IMR-90 (cell line): ENCODE results near the gene GOLGA3. TPM values are rescaled to one million over a fixed set of nuclear protein-coding genes. Genes with fewer than 3 reads are reported as not detected.

Experiments
- ATAC-seq: fragments of 200-7000 bp; cut with Tn5 transposase; 2 replicates; pipeline ENCODE4 v1.9.1; 2020; ENCODE audit warnings: low read depth, mild to moderate bottlenecking, moderate library complexity
- BruUV-seq: library from RNA; stranded (reverse); fragments of 400-500 nt; replicated peaks from 2 replicates; lab custom pipeline; 2021; lab: Mats Ljungman, UMichigan
- CTCF ChIA-PET: fragments of 300-600 bp; formaldehyde crosslinking; extraction: SDS; loops from one replicate; lab custom pipeline; 2021; ENCODE audit warnings: antibody characterized with exemption; lab: Yijun Ruan, JAX
- POLR2A ChIA-PET: fragments of 300-600 bp; sonication (Branson Sonifier 250); formaldehyde crosslinking; loops from one replicate; lab custom pipeline; 2022; ENCODE audit warnings: antibody characterized with exemption; ENCODE audit not compliant: unreplicated experiment; lab: Charles Lee
- DNase-seq: peaks from one replicate; pipeline ENCODE4 v3.0.0; 2013
- H2AFZ ChIP-seq: replicated peaks from 2 replicates; pipeline ENCODE3; 2013; ENCODE audit warnings: low read length, mild to moderate bottlenecking; ENCODE audit not compliant: poor library complexity
- H2AK5ac ChIP-seq: 2 replicates; pipeline ENCODE4 v1.6.1; 2013; ENCODE audit warnings: low read depth, low read length, inconsistent platforms
- H2AK9ac ChIP-seq: replicated peaks from 2 replicates; pipeline ENCODE3; 2013; ENCODE audit warnings: mild to moderate bottlenecking, low read depth, low read length, moderate library complexity; ENCODE audit not compliant: poor library complexity
- H2BK120ac ChIP-seq: 2 replicates; pipeline ENCODE4 v1.6.1; 2013; ENCODE audit warnings: low read depth, low read length, inconsistent platforms
- H2BK15ac ChIP-seq: 3 replicates; pipeline ENCODE4 v1.6.1; 2013; ENCODE audit warnings: low read depth, low read length, inconsistent platforms
- H2BK20ac ChIP-seq: 2 replicates; pipeline ENCODE4 v1.6.1; 2013; ENCODE audit warnings: low read depth, mild to moderate bottlenecking, inconsistent platforms, low read length, moderate library complexity
- H2BK5ac ChIP-seq: 2 replicates; pipeline ENCODE4 v1.6.1; 2013; ENCODE audit warnings: mild to moderate bottlenecking, low read depth, low read length, inconsistent platforms; ENCODE audit not compliant: poor library complexity, severe bottlenecking
- H3K14ac ChIP-seq: replicated peaks from 2 replicates; pipeline ENCODE4 v1.6.1; 2013; ENCODE audit warnings: low read depth, low read length, inconsistent platforms
- H3K18ac ChIP-seq: 2 replicates; pipeline ENCODE4 v1.6.1; 2013; ENCODE audit warnings: low read depth, low read length, control low read depth
- H3K23ac ChIP-seq: 2 replicates; pipeline ENCODE4 v1.6.1; 2013; ENCODE audit warnings: low read depth, low read length, inconsistent platforms
- H3K27ac ChIP-seq: 2 replicates; pipeline ENCODE4 v1.5.1; 2013; ENCODE audit warnings: mild to moderate bottlenecking, control low read depth, low read length; ENCODE audit not compliant: insufficient read depth
- H3K27me3 ChIP-seq: 2 replicates; pipeline ENCODE4 v1.6.1; 2013; ENCODE audit warnings: low read length; ENCODE audit not compliant: control insufficient read depth, insufficient read depth
- H3K36me3 ChIP-seq: 2 replicates; pipeline ENCODE4 v1.6.1; 2013; ENCODE audit warnings: low read length, mixed read lengths; ENCODE audit not compliant: control insufficient read depth, insufficient read depth
- H3K4ac ChIP-seq: 2 replicates; pipeline ENCODE4 v1.6.1; 2013; ENCODE audit warnings: low read depth, low read length, inconsistent platforms
- H3K4me1 ChIP-seq: 2 replicates; pipeline ENCODE4 v1.6.1; 2013; ENCODE audit warnings: low read length, mixed read lengths; ENCODE audit not compliant: control insufficient read depth, insufficient read depth
- H3K4me2 ChIP-seq: 2 replicates; pipeline ENCODE4 v1.6.1; 2013; ENCODE audit warnings: low read depth, mild to moderate bottlenecking, control low read depth, low read length, moderate library complexity
- H3K4me3 ChIP-seq: 2 replicates; pipeline ENCODE4 v1.5.1; 2013; ENCODE audit warnings: low read depth, mild to moderate bottlenecking, control low read depth, low read length, moderate library complexity; ENCODE audit not compliant: insufficient read depth
- H3K56ac ChIP-seq: 2 replicates; pipeline ENCODE4 v1.6.1; 2013; ENCODE audit warnings: low read length, inconsistent platforms; ENCODE audit not compliant: insufficient read depth; ENCODE audit errors: extremely low read depth
- H3K79me1 ChIP-seq, 2 experiments: 2 replicates each; pipeline ENCODE4 v1.6.1; 2013; ENCODE audit warnings: low read length in 2 of 2, inconsistent platforms in 1 of 2, low read depth in 1 of 2
- H3K9ac ChIP-seq: 2 replicates; pipeline ENCODE4 v1.6.1; 2013; ENCODE audit warnings: low read depth, low read length, control low read depth
- H3K9me1 ChIP-seq: 2 replicates; pipeline ENCODE4 v1.6.1; 2013; ENCODE audit warnings: low read length, inconsistent platforms; ENCODE audit not compliant: insufficient read depth
- H3K9me3 ChIP-seq: 2 replicates; pipeline ENCODE4 v1.6.1; 2013; ENCODE audit warnings: low read length; ENCODE audit not compliant: control insufficient read depth, insufficient read depth
- H4K20me1 ChIP-seq: 2 replicates; pipeline ENCODE4 v1.6.1; 2013; ENCODE audit warnings: low read length, inconsistent platforms; ENCODE audit not compliant: insufficient read depth
- H4K5ac ChIP-seq: 2 replicates; pipeline ENCODE4 v1.6.1; 2013; ENCODE audit warnings: mild to moderate bottlenecking, low read depth, low read length, control low read depth
- H4K8ac ChIP-seq, 2 experiments: 2 replicates each; pipeline ENCODE4 v1.6.1; 2013; ENCODE audit warnings: low read depth in 2 of 2, low read length in 2 of 2, control low read depth in 1 of 2, inconsistent platforms in 1 of 2
- H4K91ac ChIP-seq: 2 replicates; pipeline ENCODE4 v1.6.1; 2013; ENCODE audit warnings: low read depth, low read length, inconsistent platforms; ENCODE audit not compliant: insufficient read depth
- BHLHE40 ChIP-seq: fragments of 150-350 bp; IDR thresholded peaks from 2 replicates; pipeline ENCODE4 v1.6.1; 2016; ENCODE audit warnings: mild to moderate bottlenecking, low read depth, low read length
- CEBPB ChIP-seq: IDR thresholded peaks from 2 replicates; pipeline ENCODE4 v1.6.1; 2012; ENCODE audit warnings: low read depth, low read length, improper control_type of control experiment
- CHD1 ChIP-seq: IDR thresholded peaks from 2 replicates; pipeline ENCODE4 v1.6.1; 2012; ENCODE audit warnings: low read depth, low read length, improper control_type of control experiment
- FOS ChIP-seq: fragments of 150-350 bp; IDR thresholded peaks from 2 replicates; pipeline ENCODE4 v1.6.1; 2016; ENCODE audit warnings: low read depth, low read length
- MAFK ChIP-seq: IDR thresholded peaks from 2 replicates; pipeline ENCODE4 v1.6.1; 2012; ENCODE audit warnings: low read depth, low read length, improper control_type of control experiment
- MAZ ChIP-seq: IDR thresholded peaks from 2 replicates; pipeline ENCODE4 v1.6.1; 2012; ENCODE audit warnings: low read depth, mild to moderate bottlenecking, low read length, improper control_type of control experiment, moderate library complexity, borderline replicate concordance
- MXI1 ChIP-seq: IDR thresholded peaks from 2 replicates; pipeline ENCODE4 v1.6.1; 2012; ENCODE audit warnings: low read depth, mild to moderate bottlenecking, low read length, moderate library complexity, borderline replicate concordance
- NFE2L2 ChIP-seq: fragments of 150-350 bp; IDR thresholded peaks from 2 replicates; pipeline ENCODE4 v1.6.1; 2016; ENCODE audit warnings: low read depth, mild to moderate bottlenecking, low read length
- POLR2A ChIP-seq: IDR thresholded peaks from 2 replicates; pipeline ENCODE4 v1.6.1; 2012; ENCODE audit warnings: mild to moderate bottlenecking, low read depth, low read length
- RAD21 ChIP-seq: IDR thresholded peaks from 2 replicates; pipeline ENCODE4 v1.6.1; 2012; ENCODE audit warnings: low read length, improper control_type of control experiment
- RCOR1 ChIP-seq: IDR thresholded peaks from 2 replicates; pipeline ENCODE4 v1.6.1; 2012; ENCODE audit warnings: mild to moderate bottlenecking, low read length, improper control_type of control experiment; ENCODE audit not compliant: insufficient replicate concordance
- RFX5 ChIP-seq: IDR thresholded peaks from 2 replicates; pipeline ENCODE4 v1.8.0; 2012; ENCODE audit warnings: low read depth, mild to moderate bottlenecking, low read length, moderate library complexity
- SMC3 ChIP-seq: fragments of 150-350 bp; IDR thresholded peaks from 2 replicates; pipeline ENCODE4 v1.6.1; 2016; ENCODE audit warnings: low read depth, mild to moderate bottlenecking, antibody characterized with exemption, low read length, moderate library complexity
- WGBS, 2 experiments: methylation state at CpG; one replicate each; pipeline versions ENCODE4 v1.1.5 to v1.1.7; 2013; ENCODE audit warnings: missing lambda C conversion rate in 2 of 2; ENCODE audit not compliant: insufficient read length in 1 of 2; ENCODE audit errors: extremely low coverage in 2 of 2; 5-methylcytosine and 5-hydroxymethylcytosine counted together
- dilution Hi-C: fragments of 300-500 bp; cut with HindIII; formaldehyde crosslinking; loops from one replicate; pipeline ENCODE4 v1.14.3; 2018; ENCODE audit warnings: low sequenced_read_pairs; ENCODE audit not compliant: unreplicated experiment
- in situ Hi-C: fragments of 300-500 bp; cut with MboI; formaldehyde crosslinking; loops from 3 replicates; pipeline ENCODE4 v1.14.3; 2019; ENCODE audit warnings: low sequenced_read_pairs, inconsistent platforms, mixed read lengths
- intact Hi-C: fragments of 100-400 bp; cut with micrococcal nuclease; formaldehyde crosslinking; loops from 2 replicates; pipeline ENCODE4 v1.10.0; 2022
- polyA plus RNA-seq, 3 experiments: library from polyadenylated mRNA; depleted of rRNA; stranded (reverse); fragments of >200 nt; gene quantifications; 2 replicates each; pipeline ENCODE4 v1.2.3, GENCODE V29; 2012; ENCODE audit warnings: low replicate concordance in 1 of 3
- total RNA-seq: library from RNA; depleted of rRNA; stranded (reverse); fragments of >200 nt; gene quantifications from 2 replicates; pipeline ENCODE4 v1.2.3, GENCODE V29; 2012
- TF ChIP-seq, protein P1 (sequence below): fragments of 150-350 bp; IDR thresholded peaks from 2 replicates; pipeline ENCODE4 v1.6.1; 2017; ENCODE audit warnings: mild to moderate bottlenecking, antibody characterized with exemption, low read length, low read depth
- TF ChIP-seq, protein P2 (sequence below): fragments of 150-350 bp; IDR thresholded peaks from 2 replicates; pipeline ENCODE4 v1.6.1; 2016; ENCODE audit warnings: low read depth, mild to moderate bottlenecking, low read length, moderate library complexity, borderline replicate concordance
- TF ChIP-seq, protein P3 (sequence below): conservative IDR thresholded peaks from 2 replicates; pipeline ENCODE4 v1.5.1; 2012; ENCODE audit warnings: mild to moderate bottlenecking, low read depth, low read length, improper control_type of control experiment

The GOLGA3 gene
- total and polyA plus RNA-seq, 2 of the 4 experiments (the other 2 are of a cell fraction) = 39.6 to 99.8 TPM

DNA sequence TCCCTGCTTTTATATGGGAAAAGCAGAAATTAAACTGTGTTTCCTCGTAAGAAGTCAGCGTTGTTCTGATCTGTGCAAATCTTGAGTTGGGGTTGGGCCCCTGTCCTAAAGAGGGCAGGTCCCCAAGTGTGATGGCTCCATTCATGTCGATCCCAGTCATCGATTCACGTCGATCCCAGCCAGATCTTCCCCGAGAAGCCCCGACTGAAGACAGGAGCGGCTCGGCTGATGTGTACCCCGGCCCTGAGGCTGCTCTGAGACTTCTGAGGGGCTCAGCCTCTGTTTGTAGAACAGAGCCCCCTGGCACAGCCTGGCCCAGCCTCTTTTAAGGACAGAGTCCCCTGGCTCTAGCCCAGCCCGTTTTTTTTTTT is 108.7 kb downstream of the GOLGA3 start:
- Histone ChIP-seq H3K9me3 (no peaks in the 10 kb centered on the region), H4K8ac (no peak overlapping the region), H2AK5ac (no peak overlapping the region), H2AK9ac (no peak overlapping the region), H2BK15ac (no peak overlapping the region), H3K23ac (no peak overlapping the region), H3K4me1 (no peaks in the 10 kb centered on the region), H3K18ac (no peak overlapping the region), H2AFZ (no peak overlapping the region), H3K9me1 (no peaks in the 10 kb centered on the region), H2BK120ac (no peak overlapping the region), H3K79me1 (peaks cover 17 to 39% of the 10 kb centered on the region in 2 experiments), H3K56ac (no peak overlapping the region), H2BK20ac (no peak overlapping the region), H3K27ac (no peak overlapping the region), H3K9ac (no peak overlapping the region), H4K20me1 (peaks cover 26% of the 10 kb centered on the region), H3K4ac (no peak overlapping the region), H4K91ac (no peak overlapping the region), H3K4me3 (no peak overlapping the region), H2BK5ac (no peak overlapping the region), H4K5ac (no peak overlapping the region), H3K36me3 (peaks cover 59% of the 10 kb centered on the region), H3K14ac (no peak overlapping the region), H3K4me2 (no peak overlapping the region), H3K27me3 (no peaks in the 10 kb centered on the region)
- POLR2A ChIA-PET = no interaction called here
- dilution Hi-C loops = no loop called here
- WGBS, 2 experiments = 82% methylated on average over 2 of the region's 12 CpGs; no CpG with 5 or more reads in 1 of the 2 experiments
- no peak for ATAC-seq
- intact Hi-C loops = no loop called here
- in situ Hi-C loops = no loop called here
- CTCF ChIA-PET = no interaction called here
- TF ChIP-seq RAD21 = no peak
- no peak for TF ChIP-seq FOS
- no peak for TF ChIP-seq BHLHE40
- TF ChIP-seq MAFK = no peak
- TF ChIP-seq RFX5 = no peak
- TF ChIP-seq MAZ = no peak
- TF ChIP-seq MXI1 = no peak
- TF ChIP-seq, protein P1, sequence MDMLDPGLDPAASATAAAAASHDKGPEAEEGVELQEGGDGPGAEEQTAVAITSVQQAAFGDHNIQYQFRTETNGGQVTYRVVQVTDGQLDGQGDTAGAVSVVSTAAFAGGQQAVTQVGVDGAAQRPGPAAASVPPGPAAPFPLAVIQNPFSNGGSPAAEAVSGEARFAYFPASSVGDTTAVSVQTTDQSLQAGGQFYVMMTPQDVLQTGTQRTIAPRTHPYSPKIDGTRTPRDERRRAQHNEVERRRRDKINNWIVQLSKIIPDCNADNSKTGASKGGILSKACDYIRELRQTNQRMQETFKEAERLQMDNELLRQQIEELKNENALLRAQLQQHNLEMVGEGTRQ = no peak
- no peak for TF ChIP-seq RCOR1
- TF ChIP-seq, protein P2, sequence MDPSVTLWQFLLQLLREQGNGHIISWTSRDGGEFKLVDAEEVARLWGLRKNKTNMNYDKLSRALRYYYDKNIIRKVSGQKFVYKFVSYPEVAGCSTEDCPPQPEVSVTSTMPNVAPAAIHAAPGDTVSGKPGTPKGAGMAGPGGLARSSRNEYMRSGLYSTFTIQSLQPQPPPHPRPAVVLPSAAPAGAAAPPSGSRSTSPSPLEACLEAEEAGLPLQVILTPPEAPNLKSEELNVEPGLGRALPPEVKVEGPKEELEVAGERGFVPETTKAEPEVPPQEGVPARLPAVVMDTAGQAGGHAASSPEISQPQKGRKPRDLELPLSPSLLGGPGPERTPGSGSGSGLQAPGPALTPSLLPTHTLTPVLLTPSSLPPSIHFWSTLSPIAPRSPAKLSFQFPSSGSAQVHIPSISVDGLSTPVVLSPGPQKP = no peak
- TF ChIP-seq, protein P3, sequence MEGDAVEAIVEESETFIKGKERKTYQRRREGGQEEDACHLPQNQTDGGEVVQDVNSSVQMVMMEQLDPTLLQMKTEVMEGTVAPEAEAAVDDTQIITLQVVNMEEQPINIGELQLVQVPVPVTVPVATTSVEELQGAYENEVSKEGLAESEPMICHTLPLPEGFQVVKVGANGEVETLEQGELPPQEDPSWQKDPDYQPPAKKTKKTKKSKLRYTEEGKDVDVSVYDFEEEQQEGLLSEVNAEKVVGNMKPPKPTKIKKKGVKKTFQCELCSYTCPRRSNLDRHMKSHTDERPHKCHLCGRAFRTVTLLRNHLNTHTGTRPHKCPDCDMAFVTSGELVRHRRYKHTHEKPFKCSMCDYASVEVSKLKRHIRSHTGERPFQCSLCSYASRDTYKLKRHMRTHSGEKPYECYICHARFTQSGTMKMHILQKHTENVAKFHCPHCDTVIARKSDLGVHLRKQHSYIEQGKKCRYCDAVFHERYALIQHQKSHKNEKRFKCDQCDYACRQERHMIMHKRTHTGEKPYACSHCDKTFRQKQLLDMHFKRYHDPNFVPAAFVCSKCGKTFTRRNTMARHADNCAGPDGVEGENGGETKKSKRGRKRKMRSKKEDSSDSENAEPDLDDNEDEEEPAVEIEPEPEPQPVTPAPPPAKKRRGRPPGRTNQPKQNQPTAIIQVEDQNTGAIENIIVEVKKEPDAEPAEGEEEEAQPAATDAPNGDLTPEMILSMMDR = no peak
- no peak for TF ChIP-seq CHD1
- TF ChIP-seq NFE2L2 = no peak
- TF ChIP-seq POLR2A = no peak
- no peak for TF ChIP-seq SMC3
- TF ChIP-seq CEBPB = no peak
- BruUV-seq = no TSS peak
- DNase-seq = no peak
